ENCODE data around the gene C19orf73. TPM values are rescaled to one million over a fixed set of nuclear protein-coding genes. Genes with fewer than 3 reads are reported as not detected.

Gene C19orf73
- total and polyA plus RNA-seq, 9 of the 15 experiments (the other 6 are each of a cell fraction or from before 2014, with no cell fraction given): 0.08 to 7.4 (median 1.4) TPM

GRCh38 chr19:49113762-49114629, 4.9 kb downstream of the C19orf73 start, which contains the start of gene LIN7B (continued):
- 0 out of 2 replicates have a peak, but pooled peaks have one; percentile 22 for TF ChIP-seq ZBTB40 (IDR thresholded peaks at IDR 0.05)
- no peak for TF ChIP-seq ZBTB40 (CRISPR knock-in tag; IDR thresholded peaks at IDR 0.05)
- TF ChIP-seq ZNF449 (CRISPR knock-in tag; IDR thresholded peaks at IDR 0.05): no peak
- TF ChIP-seq ZKSCAN8 (CRISPR knock-in tag; IDR thresholded peaks at IDR 0.05): no peak
- TF ChIP-seq MECOM (CRISPR knock-in tag; IDR thresholded peaks at IDR 0.05): no peak
- no peak for TF ChIP-seq MAFK (IDR thresholded peaks at IDR 0.05; ENCODE audit: low read length)
- no peak for TF ChIP-seq RREB1 (CRISPR knock-in tag; IDR thresholded peaks at IDR 0.05)
- no peak for TF ChIP-seq LCOR (CRISPR knock-in tag; IDR thresholded peaks at IDR 0.05)
- 0 out of 2 replicates have a peak, but pooled peaks have one; percentile 66 for TF ChIP-seq SIN3B (IDR thresholded peaks at IDR 0.05; ENCODE audit: low read depth)
- TF ChIP-seq ZNF766 (CRISPR knock-in tag; conservative IDR thresholded peaks at IDR 0.05): no peak
- TF ChIP-seq BACH1 (tag; IDR thresholded peaks at IDR 0.05): no peak

Measured in K562 (cell line).